Gastrocnemius medialis (tissue), 4 donors: ENCODE measurements around the gene ZBTB20.

Source experiments
- CTCF ChIP-seq, 5 experiments: fragments of 450-650 bp in 3 of 5; fragments of 200-600 bp in 2 of 5; sonication (generic) in 2 of 5; IDR thresholded peaks in 4 of 5; conservative IDR thresholded peaks in 1 of 5; 1 replicate in 4 of 5; 2 replicates in 1 of 5; pipeline ENCODE4 v1.5.1; 2016 to 2019; ENCODE audit warnings: antibody characterized with exemption in 5 of 5, mild to moderate bottlenecking in 3 of 5, moderate library complexity in 3 of 5
- POLR2A ChIP-seq, 2 donors: fragments of 450-650 bp; IDR thresholded peaks; one replicate each; pipeline ENCODE4 v1.6.1; 2017; ENCODE audit warnings: antibody characterized with exemption in 2 of 2, mild to moderate bottlenecking in 2 of 2, moderate library complexity in 2 of 2

GRCh38 chr3:114721864-114722263 lies 425.2 kb downstream of the ZBTB20 start:
- TF ChIP-seq POLR2A (IDR thresholded peaks at IDR 0.05) (no peak), CTCF (IDR thresholded peaks at IDR 0.05 in 4 of 5, conservative IDR thresholded peaks at IDR 0.05 in 1 of 5) (no peak)
